GM12865 (cell line): Measurements from ENCODE around the gene SSR4.

Source experiments
- DNase-seq: peaks from one replicate; pipeline ENCODE4 v3.0.0; 2010; ENCODE audit warnings: low read depth
- H3K4me3 ChIP-seq: 2 replicates; pipeline ENCODE4 v1.5.1; 2011; ENCODE audit warnings: mild to moderate bottlenecking, low read depth, low read length, control low read depth
- CTCF ChIP-seq: IDR thresholded peaks from 2 replicates; pipeline ENCODE4 v1.5.1; 2011; ENCODE audit warnings: low read length, control low read depth, low read depth, inconsistent platforms; ENCODE audit not compliant: insufficient read depth; ENCODE audit errors: missing control alignments

The SSR4 gene

GRCh38 chrX:153783378-153784013, 11.0 kb upstream of the SSR4 start:
- no peak for DNase-seq
- no peak overlapping the region for H3K4me3 ChIP-seq
- TF ChIP-seq CTCF: no peak

GRCh38 chrX:153784325-153784967, 10.0 kb upstream of the SSR4 start:
- no peak for DNase-seq
- H3K4me3 ChIP-seq: no peak overlapping the region
- TF ChIP-seq CTCF: no peak

GRCh38 chrX:153786669-153787068, 7.8 kb upstream of the SSR4 start:
- no peak for TF ChIP-seq CTCF
- no peak overlapping the region for H3K4me3 ChIP-seq
- no peak for DNase-seq

- no peak overlapping the region for H3K4me3 ChIP-seq
- TF ChIP-seq CTCF: no peak
- DNase-seq: no peak
These were observed 4.8 kb upstream of the SSR4 start for GRCh38 chrX:153789654-153790053.

- no peak overlapping the region for H3K4me3 ChIP-seq
- TF ChIP-seq CTCF: no peak
- DNase-seq: no peak
These were observed 3.2 kb upstream of the SSR4 start for GRCh38 chrX:153791104-153791852.

- H3K4me3 ChIP-seq: no peak overlapping the region
- no peak for TF ChIP-seq CTCF
- DNase-seq: no peak
These were observed 2.1 kb upstream of the SSR4 start for GRCh38 chrX:153792368-153792767.
